HCEC 1CT (cell line): ENCODE data around the gene ZDHHC7.

ENCODE experiments used
- DNase-seq: peaks from one replicate; pipeline ENCODE4 v3.0.0-alpha.2; 2017

Gene ZDHHC7

DNA sequence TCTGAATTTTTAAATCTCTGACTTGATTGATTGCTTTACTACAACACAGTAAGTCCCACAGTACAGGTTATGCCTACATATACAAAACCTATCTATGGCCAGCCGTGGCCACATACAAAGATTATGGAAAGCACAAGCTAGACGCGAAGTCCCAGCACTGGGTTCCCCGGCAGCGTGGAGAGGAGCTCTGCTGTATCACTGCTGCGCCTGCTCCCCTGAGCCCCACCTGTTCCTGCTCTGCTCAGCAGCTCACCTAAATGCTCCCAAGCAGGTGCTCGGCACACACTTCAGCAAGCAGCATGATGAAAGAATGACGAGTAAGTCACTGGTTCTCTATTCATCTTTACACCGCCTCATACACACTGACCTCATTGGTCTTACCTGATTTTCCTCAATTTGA is 20.6 kb downstream of the ZDHHC7 start:
- DNase-seq, result no peak

DNA sequence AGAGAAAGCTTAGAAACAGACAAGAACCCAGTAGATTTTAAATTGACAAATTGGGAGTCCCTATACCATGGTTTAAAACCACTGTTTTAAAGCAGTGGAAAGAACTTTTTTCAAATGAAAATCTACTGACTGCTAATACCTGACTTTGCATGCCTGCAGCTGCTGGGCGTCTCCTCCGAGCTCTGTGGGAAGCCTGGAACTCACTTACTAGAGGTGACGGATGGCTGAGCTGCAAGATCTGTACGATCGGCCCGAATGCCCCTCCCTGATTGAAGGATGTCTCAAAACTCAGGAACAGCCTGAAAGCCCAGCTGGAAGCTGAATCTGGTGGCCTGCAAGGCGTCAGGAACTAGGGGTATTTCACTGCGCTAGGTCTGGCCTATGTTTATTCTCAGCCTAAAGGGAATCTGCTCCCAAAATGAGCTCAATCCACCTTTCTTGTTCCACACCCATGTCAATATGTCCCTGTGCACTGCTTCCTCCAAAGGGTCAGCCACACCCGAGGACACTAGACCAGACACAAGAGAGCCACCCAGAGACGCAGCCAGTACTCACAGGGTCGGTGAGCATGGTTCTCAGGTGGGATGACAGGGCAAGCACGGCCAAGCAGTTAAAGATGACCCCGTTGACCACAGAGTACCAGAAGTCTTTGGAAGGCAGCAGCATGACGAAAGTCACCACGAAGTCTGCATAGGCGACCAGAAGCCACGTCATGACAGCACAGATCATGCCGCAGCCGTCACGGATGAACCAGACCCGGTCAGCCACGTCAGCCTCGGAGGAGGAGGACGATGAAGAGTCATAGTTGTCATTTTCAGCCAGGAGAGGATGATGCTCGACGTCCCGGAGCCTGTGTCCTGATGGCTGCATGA is 21.4 kb downstream of the ZDHHC7 start:
- DNase-seq, result no peak

DNA sequence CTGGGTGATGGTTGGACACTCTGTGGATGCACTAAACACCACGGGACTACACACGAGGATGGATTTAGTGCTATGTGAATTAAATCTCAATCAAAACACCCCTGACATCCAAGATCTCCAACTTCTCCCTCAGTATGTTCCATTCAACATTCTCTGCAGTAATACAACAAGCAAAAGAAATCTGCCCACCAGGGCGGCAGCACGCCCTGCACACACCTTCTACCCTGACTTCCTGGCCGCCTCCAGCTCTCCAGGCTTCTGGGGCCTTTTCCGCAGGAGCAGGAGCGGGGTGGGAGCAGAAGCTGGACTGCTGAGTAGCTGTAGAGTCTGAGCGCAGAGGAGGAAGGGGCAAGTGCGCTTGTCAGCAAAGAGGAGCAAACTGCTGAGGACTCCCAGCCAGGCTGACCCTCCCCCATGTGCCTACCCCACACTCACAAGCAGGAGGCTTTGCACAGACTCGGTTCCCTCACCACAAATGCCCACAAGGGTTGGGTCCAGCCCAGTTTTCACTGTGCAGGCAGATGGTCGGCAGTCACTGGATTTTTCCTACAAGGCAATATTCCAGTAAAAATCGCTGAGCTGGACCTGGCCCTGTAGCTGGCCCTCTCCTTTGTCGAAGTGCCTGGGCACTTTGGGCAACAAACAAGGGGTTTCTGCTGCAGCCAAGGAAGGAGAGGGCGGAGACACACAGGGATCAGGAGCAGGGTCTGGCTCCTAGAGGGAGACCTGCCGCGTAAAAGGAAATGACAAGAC is 22.8 kb downstream of the ZDHHC7 start:
- no peak for DNase-seq

DNA sequence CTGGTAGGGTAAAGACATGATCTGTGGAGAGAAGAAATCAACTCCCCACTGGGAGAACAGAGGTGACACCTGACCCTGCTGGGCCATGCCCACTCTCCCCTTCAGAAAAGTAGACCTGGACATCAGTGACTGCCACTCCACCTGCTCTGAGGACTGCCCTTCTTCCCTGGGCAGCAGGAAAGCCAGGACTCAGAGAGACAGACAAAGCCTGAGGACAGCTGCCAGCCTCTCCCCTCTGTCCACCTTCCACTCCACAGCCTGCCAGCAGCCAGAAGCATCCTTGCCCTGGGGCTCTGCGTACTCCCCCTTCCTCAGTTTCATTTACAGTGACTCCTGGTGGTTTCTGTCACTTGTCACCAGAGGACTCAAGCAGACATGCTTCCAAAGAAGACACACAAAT is 24.5 kb downstream of the ZDHHC7 start:
- DNase-seq, result no peak

DNA sequence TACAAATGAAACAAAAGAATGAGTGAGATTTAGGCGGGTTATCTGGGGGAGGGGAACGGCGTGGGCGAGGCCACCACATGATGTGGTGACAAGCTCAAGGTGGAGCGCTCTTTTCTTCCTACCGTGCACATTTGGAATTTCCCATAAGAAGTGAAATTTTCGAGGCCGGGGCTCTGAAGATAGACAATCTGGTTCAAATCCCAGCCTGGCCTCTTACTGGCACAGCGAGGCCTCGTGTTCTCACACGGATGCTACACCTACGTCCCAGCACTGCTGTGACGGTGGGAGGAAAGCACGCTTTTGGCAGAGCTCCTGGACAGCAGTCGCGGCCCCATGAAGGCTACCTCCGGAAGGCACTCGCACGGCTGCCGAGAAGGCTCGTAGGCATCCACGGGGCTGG is 25.2 kb downstream of the ZDHHC7 start:
- DNase-seq, result no peak

DNA sequence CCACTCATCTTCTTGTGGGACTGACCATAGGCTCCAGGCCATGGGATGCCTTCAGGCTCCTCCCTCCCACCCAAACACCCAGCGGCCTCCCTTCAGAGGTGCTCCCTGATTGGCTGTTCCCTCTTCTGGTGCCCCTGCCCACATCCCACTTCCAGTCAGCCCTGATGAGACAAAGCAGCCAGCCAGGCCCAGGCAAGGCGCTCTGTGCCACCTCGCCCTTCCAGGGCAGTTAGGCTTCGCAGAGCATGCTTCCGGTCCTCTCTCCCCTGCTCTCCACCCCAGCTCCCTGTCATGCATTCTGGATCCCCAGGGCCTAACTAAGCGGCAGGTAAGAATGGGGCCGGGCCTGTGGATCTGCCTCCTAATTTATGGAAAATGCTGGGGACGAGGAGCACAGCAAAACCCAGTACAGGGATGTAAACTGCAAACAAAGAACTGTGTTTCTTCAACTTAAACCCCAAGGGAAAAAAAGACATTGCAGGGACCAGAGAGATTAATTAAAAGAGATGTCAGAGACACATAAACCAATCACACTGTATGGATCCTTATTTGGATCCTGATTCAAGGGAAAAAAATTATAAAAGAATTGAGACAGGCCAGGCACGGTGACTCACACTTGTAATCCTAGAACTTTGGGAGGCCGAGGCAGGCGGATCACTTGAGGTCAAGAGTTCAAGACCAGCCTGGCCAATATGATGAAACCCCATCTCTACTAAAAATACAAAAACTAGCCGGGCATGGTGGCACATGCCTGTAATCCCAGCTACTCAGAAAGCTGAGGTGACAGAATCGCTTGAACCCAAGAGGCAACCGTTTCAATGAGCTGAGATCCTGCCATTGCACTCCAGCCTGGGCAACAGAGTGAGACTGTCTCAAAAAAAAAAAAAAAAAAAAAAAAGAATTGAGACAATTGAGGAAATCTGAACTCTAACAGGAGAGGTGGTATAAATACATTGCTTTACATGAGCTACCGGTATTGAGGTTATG is 26.0 kb downstream of the ZDHHC7 start:
- DNase-seq, result peak; percentile 94

DNA sequence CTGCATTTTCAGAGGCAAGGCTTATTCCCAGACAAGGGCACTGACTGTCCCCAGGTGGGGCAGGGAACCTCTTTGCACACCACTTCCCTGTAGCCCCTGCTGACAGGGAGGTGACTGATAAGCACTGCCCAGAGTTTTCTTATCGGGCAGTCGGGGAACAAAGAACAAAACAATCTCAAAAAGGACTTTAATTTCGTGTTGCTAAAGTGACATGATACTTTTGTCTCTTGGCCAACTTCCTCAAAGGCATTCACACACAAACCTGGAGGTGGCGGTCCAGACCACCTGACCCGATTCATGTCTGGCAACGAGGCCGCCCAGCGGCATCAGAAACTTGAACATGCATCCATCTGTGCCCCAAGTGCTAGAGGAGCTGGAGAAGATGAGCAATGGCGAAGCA is 28.9 kb downstream of the ZDHHC7 start:
- no peak for DNase-seq

DNA sequence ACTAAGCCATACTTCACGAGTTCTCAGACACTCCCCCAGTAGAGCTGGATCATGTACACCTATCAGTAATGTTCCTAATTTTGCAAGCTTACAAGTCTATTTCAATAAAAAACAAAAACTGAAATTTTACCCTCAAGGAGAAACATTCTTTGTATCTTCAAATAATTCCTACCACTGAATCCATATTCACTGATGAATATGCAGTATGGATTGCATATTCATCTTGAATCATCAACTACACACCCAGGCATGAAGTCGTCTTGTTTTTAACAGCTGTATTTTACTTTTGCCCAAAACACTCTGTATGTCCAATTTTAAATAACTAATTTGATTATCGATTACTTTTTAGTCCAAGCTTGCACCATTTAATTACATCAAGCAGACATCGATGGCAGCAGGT is 31.8 kb downstream of the ZDHHC7 start:
- DNase-seq, result peak; percentile 82

DNA sequence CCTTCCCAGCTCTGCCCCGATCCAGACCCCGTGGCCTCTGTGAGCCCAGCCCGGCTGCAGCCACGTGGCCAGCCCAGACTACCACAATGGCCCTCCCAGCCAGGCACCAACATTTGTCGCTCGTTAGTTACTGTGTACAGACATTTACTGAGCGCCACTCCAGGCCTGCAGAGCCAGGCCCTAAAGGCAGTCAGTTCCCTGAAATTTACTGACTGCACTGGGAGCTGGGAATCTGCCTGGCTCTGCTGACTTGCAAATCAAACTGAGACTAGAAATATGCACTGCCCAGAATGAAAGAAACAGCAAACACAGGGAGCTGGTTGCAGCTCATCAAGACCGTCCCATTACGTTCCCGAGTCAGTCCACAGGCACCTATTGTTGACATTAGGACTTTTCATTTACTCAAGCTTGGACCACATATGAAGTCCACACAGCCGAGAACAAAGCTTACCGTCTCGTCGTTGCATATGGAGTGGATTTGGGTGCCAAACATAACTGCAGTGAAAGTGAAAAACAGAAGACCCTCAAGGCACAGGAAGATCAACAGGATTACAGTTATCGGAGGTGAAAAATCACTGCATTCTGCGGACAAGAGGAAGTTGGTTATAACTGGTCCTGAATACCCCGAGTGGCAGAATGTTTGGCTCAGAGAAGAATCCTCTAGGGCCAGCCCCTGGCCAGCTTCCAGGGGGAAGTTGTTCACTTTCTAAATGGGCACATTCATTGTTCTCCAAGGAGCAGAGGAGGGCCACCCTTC is 34.5 kb downstream of the ZDHHC7 start:
- DNase-seq, result no peak

DNA sequence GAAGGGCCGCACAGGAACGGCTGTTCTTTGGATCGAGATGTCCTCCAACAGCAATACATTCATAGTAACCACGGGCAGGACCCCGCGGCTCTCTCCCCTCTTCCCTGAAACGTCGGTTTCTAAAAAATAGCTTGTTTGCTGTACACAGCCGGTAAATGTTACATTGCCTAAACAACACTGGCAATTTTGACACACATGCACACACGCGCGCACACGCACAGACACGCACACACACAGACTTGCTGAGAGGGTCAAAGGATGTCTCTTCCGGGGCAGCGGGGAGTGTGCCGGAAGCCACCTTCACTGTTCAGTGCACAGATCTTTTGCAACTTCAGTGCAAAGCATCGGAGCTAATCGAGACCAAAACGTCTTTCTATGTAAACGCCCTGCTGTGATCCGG is 35.8 kb downstream of the ZDHHC7 start:
- no peak for DNase-seq

DNA sequence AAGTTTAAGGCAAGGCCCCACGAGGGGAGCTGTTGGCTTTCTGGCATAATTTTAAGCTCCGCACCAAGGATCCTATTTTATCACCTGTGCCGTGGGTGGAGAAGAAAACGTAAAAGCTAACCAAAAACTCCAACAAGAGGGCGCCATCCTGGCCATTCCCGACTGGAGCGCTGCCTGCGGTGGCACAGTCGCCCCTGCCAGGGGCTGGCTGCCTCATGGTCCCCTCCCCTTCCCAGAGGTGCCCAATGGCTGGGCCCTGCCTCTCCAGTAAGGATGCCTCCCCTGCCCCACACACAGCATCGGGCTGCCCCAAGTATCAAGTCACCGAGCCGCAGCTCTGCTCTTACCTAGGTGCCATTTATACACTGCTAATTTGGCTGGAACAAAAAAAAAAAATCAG is 36.3 kb downstream of the ZDHHC7 start:
- DNase-seq, result no peak

DNA sequence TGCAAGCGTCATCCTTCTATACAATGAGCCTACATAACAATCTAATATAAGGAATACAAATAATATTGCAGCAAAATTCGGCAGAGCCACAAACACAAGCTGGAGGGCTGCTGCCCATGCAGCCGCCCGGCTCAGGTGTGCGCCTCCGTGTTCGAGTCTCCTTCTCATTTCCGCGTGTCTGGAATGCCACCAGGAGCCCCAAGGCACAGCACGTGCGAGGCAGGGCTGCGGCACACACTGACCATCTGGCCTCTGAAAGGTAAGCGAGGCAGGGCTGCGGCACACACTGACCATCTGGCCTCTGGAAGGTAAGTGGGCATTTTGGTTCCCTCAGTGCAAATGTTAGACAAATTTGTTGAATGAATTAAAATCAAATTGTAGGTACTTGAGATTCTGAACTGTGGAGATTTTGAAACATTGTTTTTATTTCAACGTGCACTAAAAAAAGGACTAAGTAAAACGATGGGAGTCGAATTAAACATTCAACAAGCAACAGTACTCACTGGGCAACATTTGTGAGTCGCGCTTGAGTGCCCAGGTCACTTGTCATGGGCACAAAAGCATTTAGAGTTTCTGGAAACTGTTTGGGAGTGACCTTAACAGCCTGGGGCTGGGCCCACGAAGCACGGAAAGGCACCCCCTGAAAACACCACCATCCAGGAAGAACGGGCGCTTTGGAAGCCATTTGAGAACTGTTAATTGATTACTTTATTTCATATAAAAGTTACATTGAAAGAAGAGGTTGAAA is 37.4 kb downstream of the ZDHHC7 start:
- no peak for DNase-seq

DNA sequence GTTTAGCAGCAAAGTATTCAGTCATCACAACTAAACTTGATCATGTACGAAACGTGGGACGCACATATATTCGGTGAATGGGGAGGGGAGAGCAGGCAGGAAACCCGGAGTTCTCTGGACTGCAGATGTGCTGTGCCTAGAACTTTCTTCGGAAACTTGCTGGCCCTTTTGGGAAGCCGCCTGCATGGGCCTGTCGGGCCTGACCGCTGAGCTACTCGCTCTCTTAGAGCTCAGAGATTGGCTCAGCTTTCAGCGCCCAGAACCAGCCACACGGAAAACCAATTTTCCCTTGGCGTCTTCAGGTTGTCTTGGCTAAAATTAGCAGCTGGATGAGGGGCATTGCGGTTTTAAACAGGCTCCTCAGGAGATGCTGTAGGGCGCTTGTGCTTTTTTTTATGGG is 38.1 kb downstream of the ZDHHC7 start:
- no peak for DNase-seq

DNA sequence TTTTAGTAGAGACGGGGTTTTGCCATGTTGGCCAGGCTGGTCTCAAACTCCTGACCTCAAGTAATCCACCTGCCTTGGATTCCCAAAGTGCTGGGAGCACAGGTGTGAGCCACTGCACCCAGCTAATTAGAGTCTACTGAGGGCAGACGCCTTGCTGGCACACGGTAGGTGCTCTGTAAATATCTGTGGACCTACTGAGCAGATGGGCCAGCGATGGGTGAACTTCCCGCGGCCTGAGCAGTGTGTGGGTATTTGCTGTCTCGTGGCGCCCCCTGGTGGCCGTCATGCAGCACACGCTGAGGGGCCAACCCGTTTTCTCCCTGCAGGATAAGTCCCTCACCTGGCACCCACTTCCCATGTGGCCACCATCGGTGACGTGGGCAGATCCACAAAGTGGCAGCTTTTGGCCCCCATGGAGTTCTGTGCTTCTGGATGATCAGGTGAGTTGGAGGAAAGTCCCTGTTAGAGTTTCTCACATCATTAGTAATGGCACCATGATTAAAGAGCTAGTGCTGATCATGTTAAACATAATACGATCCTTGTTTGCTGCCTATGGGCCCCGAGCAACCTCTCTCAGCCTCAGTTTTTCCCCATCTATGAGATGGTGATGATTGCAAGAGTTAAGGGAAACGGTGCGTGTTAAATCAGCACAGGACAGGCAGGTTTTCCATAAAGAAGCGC is 40.7 kb downstream of the ZDHHC7 start:
- peak; percentile 61 for DNase-seq

DNA sequence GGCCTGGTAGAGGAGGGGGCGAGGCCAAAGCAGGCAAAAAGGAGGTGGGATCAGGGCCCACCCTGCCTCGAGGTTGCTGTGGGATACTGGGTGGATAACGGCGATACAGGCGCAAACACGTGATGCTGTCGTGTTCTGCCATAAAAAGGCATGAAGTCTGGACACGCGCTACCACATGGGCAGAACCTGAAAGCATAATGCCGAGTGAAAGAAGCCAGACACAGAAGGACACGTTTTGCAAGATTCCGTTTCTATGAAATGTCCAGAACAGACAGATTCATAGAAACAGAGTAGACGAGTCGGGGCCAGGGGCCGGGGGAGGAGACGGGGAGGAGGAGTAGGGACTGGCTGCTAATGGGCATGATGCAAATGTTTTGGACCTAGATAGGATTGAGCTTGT is 43.5 kb downstream of the ZDHHC7 start:
- DNase-seq, result no peak

DNA sequence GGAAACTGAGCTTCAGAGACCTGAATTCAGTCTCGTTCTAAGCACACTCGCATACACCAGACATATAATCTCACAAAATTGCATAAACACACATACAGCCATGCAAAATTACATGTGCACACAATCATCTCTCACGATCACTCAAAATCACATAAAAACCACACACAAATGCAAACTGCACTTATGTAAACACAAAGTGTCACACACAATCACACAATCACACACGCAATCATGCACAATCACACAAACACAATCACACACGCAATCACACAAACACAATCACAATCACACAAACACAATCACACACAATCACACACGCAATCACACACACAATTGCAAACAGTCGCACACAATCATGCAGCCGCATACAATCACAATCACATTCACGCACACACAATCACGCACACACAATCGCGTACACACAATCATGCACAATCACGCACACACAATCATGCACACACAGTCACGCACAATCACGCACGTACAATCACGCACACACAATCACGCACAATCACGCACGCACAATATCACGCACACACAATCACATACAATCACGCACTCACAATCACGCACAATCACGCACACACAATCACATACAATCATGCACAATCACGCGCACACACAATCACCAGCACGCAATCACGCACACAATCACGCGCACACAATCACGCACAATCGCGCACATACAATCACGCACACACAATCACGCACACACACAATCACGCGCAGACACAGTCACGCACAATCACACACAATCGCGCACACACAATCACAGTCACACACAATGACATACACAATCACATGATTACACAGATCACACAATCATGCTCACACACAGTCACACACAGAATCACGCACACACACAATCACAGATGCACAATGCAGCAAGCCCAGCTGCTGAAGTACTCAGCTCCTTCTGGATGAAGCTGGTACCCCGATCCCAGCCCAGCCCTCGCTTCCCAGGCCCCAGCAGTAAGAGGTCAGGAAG is 45.6 kb downstream of the ZDHHC7 start:
- no peak for DNase-seq

DNA sequence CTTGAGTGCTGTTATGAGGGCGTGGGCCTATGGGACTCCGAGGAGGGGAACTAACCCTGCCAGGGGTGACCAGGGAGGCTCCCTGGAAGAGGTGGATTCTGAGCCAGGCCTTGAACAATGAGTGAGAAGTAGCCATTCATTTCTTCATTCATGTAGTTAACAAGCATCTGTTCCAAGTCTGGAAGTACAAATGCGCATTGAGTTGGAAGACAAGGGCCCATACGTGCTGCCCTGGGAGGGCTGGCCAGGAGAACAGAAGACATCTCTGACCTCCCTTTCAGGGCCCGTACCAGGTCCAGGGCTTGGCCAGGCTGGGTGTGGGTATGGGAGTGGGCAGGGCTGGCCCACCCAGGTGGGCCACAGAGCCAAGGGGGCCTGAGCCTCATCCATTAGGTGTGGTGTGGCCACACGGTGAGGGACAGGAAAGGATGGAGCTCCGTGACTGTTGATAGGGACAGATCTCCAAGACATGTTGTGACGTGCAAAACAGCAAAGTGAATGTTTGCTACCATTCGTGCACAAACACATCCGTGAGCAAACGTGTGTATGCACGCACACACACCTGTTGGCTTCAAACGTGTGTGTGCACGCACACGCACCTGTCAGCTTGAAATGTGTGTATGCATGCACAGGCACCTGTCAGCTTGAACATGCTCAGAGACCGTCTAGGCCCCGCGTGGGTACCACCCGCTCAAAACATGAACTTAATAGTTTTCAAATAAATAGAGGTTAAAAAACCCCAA is 46.8 kb downstream of the ZDHHC7 start:
- no peak for DNase-seq

DNA sequence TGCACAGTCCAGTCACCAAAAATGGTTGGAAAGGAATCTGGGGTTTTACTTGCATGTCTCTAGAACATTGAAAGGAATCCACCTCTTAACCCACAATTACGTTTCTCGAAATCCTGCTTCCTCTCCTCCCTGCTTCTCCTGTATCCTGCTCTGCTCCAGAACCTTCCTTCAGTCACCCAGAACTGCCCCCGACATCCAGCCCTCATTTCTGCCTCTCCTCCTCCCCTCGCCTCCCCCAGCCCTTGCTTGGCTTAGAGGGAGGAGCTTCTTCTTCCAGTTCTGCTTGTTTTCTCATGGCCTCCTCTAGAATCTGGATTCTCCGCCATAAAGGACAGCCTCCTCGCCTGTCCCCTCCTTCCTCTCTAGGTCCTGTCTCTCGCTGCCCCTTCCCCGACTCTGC is 48.3 kb downstream of the ZDHHC7 start:
- no peak for DNase-seq

DNA sequence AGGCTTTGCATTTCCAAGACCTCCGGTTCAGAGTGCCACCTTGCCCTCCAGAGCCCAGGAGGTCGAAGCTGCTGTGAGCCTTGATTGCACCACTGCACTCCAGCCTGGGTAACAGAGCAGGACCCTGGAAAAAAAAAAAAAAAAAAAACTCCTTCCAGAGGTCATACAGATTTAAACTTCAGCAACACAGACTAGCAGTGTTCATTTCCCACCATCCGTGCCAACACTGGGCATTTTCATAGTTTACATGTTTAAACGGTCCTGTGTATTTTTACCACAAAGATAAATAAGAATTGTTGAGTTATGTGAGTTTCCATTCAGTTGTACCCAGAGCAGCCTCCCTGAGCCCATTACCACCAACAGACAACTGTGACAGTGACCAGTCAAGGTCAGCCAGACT is 50.4 kb downstream of the ZDHHC7 start:
- DNase-seq, result no peak
